GM19467 (cell line): ENCODE measurements around the gene ADCY5.
"Not testable (repeated sequence)": the region's sequence is repeated elsewhere in the genome, so short reads cannot be mapped to it uniquely, and the experiment has no call there.

ENCODE experiments used
- ATAC-seq: cut with Tn5 transposase; IDR thresholded peaks from one replicate; pipeline ENCODE4 v1.9.1; 2021; ENCODE audit warnings: mild to moderate bottlenecking, moderate library complexity; ENCODE audit not compliant: unreplicated experiment

Gene ADCY5

DNA sequence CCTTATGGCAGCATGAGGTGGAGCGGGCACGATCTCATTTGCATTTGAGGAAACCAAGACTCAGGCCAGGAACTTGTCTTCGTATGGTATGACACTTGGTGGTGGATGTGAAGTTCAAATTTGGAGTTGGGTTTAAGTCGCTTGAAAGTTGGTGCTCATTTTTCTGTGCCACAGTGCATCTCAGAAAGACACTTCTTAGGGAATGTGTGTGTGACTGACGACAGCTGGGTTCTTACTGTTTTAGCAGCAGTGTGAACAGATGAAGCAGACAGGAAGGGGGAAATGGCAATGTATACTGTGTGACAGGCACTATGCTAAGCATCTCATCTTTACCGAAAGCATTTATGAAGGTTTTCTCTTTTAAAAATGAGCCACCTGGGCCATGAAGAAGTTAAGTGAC is 171.8 kb downstream of the ADCY5 start:
- no peak for ATAC-seq

DNA sequence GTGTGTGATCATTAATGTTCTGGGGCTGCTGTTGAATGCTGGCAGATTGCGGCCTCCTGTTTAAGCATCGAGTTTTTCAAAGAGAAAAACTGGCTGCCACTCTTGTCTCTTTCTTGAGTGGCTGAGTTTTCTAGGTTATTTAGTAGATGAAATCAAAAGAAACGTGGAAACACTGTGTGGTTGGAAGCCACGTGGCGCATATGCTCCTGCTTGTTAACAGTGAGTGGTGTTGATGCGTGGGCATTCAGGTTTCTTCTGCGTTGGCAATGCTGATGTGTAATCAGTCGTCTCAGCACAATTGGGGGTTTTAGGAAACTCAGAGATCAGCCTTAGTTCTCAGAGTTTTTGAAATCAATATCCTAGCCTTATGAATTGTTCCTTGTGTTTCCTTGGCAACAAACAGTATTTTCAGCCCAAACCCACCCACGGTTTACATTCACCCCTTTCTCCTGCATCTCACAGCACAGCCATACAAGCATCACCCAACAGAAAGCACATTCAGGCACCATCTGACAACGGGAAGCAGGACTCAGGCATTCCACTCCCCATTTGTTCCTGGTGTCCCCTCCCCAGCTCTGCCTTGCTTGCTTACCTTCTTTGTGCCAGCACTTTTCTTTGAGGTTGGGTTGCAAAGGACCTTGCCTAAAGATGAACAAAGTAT is 172.4 kb downstream of the ADCY5 start:
- ATAC-seq = no peak

- ATAC-seq = no peak
Measured at GRCh38 chr3:123275691-123276090, 173.2 kb downstream of the ADCY5 start.

GRCh38 chr3:123272547-123272946 is 176.3 kb downstream of the ADCY5 start:
- no peak for ATAC-seq

- no peak for ATAC-seq
Measured at GRCh38 chr3:123271466-123272159, 177.3 kb downstream of the ADCY5 start.

DNA sequence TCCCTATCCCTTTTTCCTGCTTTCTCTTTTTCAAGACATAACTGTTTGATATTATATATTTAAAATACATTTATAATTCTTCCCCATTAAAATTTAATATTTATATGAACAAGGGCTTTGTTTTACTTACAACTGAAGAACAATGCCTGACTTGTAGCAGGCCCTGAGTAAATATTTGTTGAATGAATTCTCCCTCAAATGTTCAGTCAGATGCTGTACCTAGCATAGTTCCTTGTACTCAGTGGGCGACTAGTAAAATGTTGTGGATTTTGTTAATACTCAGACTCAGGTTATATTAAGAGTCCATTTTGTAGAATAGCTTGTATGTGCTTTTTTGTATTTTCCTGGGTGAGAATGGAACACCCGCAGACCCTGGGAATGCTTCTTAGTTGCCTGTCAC is 178.1 kb downstream of the ADCY5 start:
- ATAC-seq = no peak

GRCh38 chr3:123267821-123268220 is 181.1 kb downstream of the ADCY5 start:
- no peak for ATAC-seq

DNA sequence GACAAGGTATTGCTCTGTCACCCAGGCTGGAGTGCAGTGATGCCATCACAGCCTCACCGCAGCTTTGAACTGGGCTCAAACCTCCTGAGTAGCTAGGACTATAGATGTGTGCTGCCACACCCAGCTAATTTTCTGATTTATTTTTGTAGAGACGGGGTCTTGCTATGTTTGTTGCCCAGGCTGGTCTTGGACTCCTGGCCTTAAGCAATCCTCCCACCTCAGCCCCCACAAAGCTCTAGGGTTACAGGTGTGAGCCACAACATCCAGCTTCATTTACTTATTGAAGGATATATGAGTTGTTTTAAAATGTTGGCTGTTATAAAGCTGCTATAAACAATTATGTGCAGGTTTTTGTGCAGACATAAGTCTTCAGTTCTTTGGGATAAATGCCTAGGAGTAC is 184.9 kb downstream of the ADCY5 start:
- ATAC-seq = no peak

DNA sequence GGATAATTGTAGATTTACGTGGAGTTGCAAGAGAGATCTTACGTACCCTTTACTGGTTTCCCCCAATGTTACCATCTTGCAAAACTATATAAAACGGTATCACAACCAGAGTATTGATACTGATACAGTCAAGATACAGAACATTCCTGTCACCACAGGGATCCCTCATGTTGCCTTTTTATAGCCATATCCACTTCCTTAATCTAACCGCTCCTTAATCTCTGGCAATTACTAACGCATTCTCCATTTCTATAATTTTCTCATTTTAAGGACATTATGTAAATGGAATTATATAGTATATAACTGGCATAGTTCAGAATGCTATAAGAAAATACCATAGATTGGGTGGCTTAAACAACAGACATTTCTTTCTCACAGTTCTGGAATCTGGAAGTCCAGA is 186.0 kb downstream of the ADCY5 start:
- ATAC-seq = no peak

DNA sequence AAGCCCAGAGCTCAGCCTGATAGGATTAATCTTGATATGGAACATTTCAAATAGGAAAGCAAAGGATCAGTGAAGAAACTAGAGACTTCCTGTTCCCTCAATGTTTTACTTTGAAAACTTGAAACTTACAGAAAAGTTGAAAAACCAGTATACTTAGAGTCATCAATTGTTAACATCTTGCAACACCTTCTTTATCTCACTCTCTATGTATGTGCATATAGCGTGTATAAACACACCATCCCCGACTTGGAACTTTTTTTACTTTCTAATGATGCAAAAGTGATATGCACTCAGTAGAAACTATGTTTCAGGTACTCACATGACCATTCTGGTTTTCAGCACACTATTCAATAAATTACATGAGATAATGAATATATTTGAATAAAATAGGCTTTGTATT is 186.7 kb downstream of the ADCY5 start:
- ATAC-seq = no peak

- no peak for ATAC-seq
Measured at GRCh38 chr3:123261666-123262065, 187.2 kb downstream of the ADCY5 start.

DNA sequence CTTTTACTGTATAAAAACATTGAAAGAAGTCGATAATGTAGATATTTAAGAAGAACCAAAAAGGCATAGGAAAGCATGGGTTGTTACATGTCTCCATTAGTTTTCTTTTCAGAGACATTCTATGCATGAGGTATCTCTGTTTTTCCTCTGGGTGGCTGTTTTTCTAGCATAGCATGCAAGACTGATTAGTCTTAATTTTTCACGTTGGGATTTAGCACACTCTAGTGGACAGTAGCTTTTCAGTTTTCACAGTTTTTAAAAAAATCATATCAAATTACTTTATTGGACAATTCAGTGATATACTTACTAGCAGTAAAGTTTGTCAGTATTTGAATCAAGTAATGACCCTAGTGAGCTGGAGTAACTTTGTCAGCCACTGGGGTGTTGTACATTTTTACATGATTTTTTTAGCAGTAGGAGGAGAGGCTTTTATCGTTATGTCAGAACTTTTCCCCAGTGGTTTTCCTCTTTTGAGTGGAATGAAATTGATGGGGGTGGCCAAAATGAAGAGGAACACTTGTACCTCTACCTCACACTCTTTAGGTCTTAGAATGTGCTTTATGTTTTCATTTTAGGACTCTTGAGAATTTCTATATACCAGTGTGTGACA is 190.0 kb downstream of the ADCY5 start:
- ATAC-seq = no peak

- ATAC-seq = no peak
Measured at GRCh38 chr3:123258359-123258758, 190.5 kb downstream of the ADCY5 start.

DNA sequence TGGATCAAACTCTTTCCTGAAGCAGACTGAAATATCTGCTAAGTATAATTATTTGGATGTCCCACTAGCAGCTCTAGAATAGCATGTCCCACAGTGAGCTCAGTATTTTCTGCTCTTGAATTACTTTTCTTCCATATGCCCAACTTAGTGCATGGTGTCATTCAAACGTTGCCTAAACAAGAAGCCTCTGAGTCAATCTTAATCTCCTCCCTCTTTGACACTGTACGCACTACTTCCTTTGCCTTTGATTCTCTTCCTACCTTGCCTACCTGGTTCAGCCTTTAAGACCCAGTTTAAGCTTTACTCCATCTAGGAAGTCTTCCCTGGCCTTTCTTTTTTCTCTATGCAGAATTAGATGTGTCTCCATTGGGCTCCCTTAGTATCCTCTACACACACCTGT is 192.6 kb downstream of the ADCY5 start:
- no peak for ATAC-seq

DNA sequence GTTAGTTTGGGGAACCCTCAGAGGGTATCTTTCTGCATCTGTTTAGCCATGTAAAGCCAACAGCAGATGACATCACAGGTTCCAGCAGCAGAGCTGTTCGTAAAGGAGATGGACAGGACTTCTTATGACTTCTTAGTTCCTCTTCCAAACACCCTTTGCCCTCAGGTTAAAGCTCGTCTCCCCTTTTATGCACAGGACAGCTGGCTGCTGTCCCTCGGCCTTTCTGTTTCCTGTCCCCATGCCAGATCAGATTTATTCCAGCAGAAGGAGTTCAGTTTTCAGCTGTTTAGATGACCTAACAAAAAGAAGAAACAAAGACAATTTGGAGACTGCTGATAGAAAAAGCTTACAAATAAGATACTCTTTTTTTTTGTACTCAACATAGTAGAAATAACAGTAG is 202.0 kb downstream of the ADCY5 start:
- no peak for ATAC-seq

DNA sequence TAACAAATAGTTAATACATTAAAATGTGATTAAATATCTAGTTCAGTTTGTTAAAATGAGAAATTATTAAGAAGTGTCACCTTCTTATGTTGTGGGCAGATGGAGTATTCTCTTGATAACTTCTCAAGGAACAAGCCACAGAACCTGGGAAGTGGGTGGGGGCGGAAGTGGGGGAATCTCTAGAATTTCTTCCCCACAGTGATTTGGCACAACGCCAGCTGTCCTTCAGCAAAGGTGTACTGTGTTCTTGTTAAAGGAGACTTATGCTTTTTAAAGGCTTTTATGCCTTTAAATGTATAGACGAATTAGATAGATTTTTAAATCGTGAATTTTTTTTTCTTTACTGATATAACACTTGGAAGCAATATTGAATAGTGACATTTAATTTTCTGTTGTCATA is 204.8 kb downstream of the ADCY5 start:
- no peak for ATAC-seq

DNA sequence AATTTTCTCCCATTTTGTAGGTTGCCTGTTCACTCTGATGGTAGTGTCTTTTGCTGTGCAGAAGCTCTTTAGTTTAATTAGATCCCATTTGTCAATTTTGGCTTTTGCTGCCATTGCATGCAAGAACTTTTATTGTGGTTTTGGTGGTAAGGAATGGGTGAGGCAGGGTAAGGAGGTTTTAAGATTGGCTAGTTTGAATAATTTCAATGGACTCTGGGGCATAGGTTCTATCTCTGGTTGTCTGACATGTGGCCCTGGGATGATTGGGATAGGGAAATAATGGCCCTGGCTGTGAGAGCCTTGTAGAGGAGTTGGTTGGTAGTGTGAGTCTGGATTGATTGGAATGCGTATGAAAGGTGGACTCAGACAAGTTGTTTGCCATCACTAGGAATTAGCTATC is 209.1 kb downstream of the ADCY5 start:
- ATAC-seq = no peak

- not testable (repeated sequence) for ATAC-seq
Measured at GRCh38 chr3:123239186-123239585, 209.7 kb downstream of the ADCY5 start.

GRCh38 chr3:123236902-123237301 is 212.0 kb downstream of the ADCY5 start:
- no peak for ATAC-seq
